Activated CD8-positive, alpha-beta memory T cell treated with anti-CD3 and anti-CD28 coated beads, Interleukin-2, amount 50 U/mL, for 24 hours (primary cell): ENCODE measurements around the gene SLC35F6.
"Not testable (repeated sequence)": the region's sequence is repeated elsewhere in the genome, so short reads cannot be mapped to it uniquely, and the experiment has no call there.

Experiments used
- DNase-seq: peaks from one replicate; pipeline ENCODE4 v3.0.0-alpha.2; 2020; ENCODE audit errors: extremely low read depth

SLC35F6 gene

GRCh38 chr2:26784570-26785234 is 20.6 kb downstream of the SLC35F6 start:
- no peak for DNase-seq

- peak; percentile 95 for DNase-seq
Measured at GRCh38 chr2:26785431-26786206, 21.5 kb downstream of the SLC35F6 start, which contains the start of gene CENPA. Gene CENPA, plus strand, starts transcription at chr2:26786056. Its CDS starts 141 bp downstream, at chr2:26786197.

DNA sequence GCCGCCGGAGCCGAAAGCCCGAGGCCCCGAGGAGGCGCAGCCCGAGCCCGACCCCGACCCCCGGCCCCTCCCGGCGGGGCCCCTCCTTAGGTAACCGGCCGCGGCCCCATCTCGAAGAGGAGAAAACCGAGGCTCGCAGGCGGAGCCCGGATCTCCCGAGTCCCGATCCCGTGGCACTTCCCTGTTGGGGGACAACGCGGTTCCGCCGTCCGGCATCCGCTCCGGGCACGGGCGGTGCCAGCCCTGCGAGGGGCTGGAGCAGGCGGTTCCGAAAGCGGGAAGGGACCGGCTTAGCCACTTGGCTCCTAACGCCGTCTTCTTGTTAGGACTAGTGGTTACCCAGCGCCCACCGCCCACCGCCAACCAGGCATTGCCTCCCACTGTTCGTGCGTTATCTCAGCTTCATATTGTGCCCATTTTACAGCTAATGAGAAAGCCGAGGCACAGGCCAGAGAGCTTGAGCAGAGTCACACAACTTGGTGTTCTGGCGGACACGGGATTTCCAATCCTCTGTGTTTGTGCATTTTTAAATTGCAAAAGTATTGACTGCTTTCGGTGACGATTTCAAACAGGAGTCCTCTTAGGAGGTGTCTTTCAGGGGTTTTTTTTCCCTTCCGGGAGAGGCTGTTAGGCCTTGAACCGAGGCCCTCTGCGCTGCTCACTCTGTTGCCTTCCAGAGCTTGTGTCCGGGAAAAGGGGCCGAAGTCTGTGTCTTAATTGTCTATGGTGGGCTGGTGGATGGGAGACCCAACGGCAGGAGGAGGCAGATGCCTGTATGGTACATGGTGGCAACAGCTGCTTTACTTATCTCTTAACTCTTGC is 22.3 kb downstream of the SLC35F6 start:
- no peak for DNase-seq

DNA sequence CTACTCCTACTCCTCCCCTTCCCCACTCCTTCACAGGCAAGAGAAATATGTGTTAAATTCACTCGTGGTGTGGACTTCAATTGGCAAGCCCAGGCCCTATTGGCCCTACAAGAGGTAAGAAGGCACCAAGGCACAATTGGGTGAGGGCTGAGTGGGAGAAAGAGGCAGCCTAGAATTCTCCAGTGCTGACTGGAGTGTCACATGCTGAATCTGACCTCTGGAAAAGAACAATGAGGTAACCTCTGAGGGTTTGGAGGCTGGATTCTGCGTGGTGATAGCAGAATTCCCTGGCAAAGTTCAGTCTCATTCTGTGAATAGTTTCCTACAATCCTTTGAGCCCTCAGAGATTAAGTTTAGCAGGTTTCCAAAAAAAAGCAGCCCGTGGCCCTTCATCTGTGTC is 28.6 kb downstream of the SLC35F6 start:
- DNase-seq = no peak

DNA sequence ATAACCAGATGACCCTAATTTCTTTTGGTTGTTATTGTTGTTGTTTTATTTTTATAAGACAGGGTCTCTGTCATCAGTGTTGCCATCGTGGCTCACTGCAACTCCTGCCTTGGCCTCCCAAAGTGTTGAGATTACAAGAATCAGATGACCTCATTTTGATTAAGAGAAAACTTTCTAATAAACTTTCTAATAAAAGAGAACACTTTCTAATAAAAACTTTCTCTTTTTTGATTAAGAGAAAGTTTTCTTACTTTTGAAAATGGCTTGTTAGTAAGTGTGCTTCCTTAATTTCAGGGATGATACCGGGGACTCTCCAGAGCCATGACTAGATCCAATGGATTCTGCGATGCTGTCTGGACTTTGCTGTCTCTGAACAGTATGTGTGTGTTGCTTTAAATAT is 29.4 kb downstream of the SLC35F6 start:
- DNase-seq = no peak

DNA sequence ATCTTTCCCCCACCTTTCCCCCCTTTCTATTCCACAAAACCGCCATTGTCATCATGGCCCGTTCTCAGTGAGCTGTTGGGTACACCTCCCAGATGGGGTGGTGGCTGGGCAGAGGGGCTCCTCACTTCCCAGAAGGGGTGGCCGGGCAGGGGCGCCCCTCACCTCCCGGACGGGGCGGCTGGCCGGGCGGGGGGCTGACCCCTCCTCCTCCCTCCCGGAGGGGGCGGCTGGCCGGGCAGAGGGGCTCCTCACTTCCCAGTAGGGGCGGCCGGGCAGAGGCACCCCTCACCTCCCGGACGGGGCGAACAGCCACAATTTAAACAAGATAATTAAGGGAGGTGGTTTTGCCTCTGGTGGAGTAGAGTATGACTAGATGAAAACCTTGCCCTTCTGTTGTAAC is 31.1 kb downstream of the SLC35F6 start:
- not testable (repeated sequence) for DNase-seq

GRCh38 chr2:26801328-26801727 is 37.2 kb downstream of the SLC35F6 start:
- no peak for DNase-seq

GRCh38 chr2:26801796-26802195 is 37.7 kb downstream of the SLC35F6 start:
- no peak for DNase-seq

DNA sequence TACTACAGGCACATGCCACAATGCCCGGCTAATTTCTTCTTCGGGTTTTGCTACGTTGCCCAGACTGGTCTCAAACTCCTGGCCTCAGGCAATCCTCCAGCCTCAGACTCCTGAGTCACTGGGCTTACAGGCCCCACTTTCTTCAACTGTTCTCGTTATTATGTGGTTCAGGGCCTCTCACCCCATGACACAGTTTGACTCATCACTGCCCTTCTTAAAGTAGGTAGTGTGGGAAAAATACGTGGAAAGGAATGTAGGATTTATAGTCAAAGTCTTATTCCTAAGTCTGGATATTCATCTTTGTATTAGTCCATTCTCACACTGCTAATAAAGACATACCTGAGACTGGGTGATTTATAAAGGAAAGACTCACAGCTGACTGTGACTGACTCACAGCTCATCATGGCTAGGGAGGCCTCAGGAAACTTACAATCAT is 41.2 kb downstream of the SLC35F6 start:
- no peak for DNase-seq

- no peak for DNase-seq
Measured at GRCh38 chr2:26807788-26808460, 43.8 kb downstream of the SLC35F6 start.

- no peak for DNase-seq
Measured at GRCh38 chr2:26809211-26809610, 45.1 kb downstream of the SLC35F6 start.

- DNase-seq = no peak
Measured at GRCh38 chr2:26809876-26810577, 45.9 kb downstream of the SLC35F6 start.

GRCh38 chr2:26811261-26811660 is 47.2 kb downstream of the SLC35F6 start:
- DNase-seq = no peak

GRCh38 chr2:26811791-26812694 is 48.0 kb downstream of the SLC35F6 start:
- DNase-seq = no peak

- DNase-seq = no peak
Measured at GRCh38 chr2:26812731-26813130, 48.6 kb downstream of the SLC35F6 start.

DNA sequence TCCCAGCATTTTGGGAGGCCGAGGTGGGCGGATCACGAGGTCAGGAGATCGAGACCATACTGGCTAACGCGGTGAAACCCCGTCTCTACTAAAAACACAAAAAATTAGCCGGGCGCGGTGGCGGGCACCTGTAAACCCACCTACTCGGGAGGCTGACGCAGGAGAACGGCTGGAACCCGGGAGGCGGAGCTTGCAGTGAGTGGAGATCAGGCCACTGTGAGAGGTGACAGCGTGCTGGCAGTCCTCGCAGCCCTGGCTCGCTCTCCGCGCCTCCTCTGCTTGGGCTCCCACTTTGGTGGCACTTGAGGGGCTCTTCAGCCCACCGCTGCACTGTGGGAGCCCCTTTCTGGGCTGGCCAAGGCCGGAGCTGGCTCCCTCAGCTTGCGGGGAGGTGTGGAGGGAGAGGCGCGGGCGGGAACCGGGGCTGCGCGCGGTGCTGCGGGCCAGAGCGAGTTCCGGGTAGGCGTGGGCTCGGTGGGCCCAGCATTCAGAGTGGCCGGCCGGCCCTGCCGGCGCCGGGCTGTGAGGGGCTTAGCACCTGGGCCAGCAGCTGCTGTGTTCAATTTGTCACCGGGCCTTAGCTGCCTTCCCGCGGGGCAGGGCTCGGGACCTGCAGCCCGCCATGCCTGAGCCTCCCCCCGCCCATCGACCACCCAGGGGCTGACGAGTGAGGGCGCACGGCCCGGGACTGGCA is 50.1 kb downstream of the SLC35F6 start:
- DNase-seq = not testable (repeated sequence)

DNA sequence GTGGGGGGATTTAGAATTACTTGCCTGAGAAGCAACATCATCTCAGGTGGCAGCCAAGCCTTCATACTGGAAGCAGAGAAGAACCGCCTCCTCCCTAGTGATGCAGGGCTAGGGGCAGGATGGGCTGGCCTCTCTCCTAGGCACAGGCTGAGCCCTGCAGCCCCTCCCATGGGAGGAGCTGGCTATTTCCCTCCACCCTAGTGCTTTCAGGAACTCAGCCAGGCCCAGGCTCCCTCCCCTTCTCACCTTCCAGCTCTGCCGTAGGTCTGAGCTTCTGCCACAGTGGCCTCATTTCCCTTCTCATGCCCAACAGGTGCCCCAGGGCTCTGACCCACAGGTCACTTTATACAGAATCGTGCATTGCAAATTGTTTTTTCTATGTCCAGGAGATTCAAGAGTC is 52.8 kb downstream of the SLC35F6 start:
- no peak for DNase-seq

DNA sequence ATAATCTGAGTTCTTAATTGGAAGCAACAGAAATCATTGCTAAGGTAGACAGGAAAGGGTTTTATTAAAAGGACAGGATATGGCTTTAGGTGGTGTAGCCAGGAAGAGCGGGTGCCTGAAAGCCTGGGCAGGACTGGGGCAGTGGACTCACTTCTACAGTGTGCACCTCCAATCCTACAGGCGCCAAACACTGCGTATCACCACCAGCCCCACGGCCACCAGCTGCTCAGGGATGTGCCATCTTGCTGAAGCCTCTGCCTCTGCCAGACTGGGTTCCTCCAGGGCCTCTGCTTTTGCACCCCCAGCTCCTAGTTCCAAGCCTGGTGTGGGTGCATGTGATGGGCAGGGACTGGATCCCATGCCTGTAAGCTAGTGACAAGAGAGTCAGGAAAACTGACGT is 54.2 kb downstream of the SLC35F6 start:
- DNase-seq = no peak

- no peak for DNase-seq
Measured at GRCh38 chr2:26818972-26819371, 54.9 kb downstream of the SLC35F6 start.
